GM23338 (cell line): ENCODE results near the gene PDZK1IP1.

Experiments used
- CREB1 ChIP-seq: fragments of 250-450 bp; sonication (Bioruptor Pico); IDR thresholded peaks from 2 replicates; pipeline ENCODE4 v1.5.0; 2020; ENCODE audit warnings: low read depth, mild to moderate bottlenecking, moderate library complexity
- CTCF ChIP-seq, 2 experiments: fragments of 200-600 bp in 1 of 2; sonication (generic) in 1 of 2; conservative IDR thresholded peaks; 2 replicates each; pipeline versions ENCODE4 v1.5.1 to v1.6.1; 2016 to 2017; ENCODE audit warnings: antibody characterized with exemption in 2 of 2, low read depth in 2 of 2, mild to moderate bottlenecking in 2 of 2, moderate library complexity in 1 of 2
- ETS1 ChIP-seq: IDR thresholded peaks from 2 replicates; pipeline ENCODE4 v1.6.1; 2016; ENCODE audit warnings: antibody characterized with exemption
- EZH2 ChIP-seq: fragments of 200-600 bp; sonication (generic); IDR thresholded peaks from one replicate; pipeline ENCODE4 v1.8.0; 2017; ENCODE audit warnings: antibody characterized with exemption, mild to moderate bottlenecking, low read depth; ENCODE audit not compliant: unreplicated experiment
- EZH2phosphoT487 ChIP-seq: fragments of 200-600 bp; sonication (generic); IDR thresholded peaks from one replicate; pipeline ENCODE4 v1.8.1; 2018; ENCODE audit warnings: antibody characterized with exemption; ENCODE audit not compliant: unreplicated experiment
- JUNB ChIP-seq: IDR thresholded peaks from one replicate; pipeline ENCODE4 v1.6.1; 2016; ENCODE audit warnings: antibody characterized with exemption; ENCODE audit not compliant: unreplicated experiment
- NANOG ChIP-seq: IDR thresholded peaks from 2 replicates; pipeline ENCODE4 v1.6.1; 2016; ENCODE audit warnings: antibody characterized with exemption, borderline replicate concordance
- POLR2AphosphoS5 ChIP-seq: IDR thresholded peaks from 2 replicates; pipeline ENCODE4 v1.6.1; 2016; ENCODE audit warnings: antibody characterized with exemption, low read depth
- REST ChIP-seq: IDR thresholded peaks from one replicate; pipeline ENCODE4 v1.6.1; 2018; ENCODE audit warnings: antibody characterized with exemption; ENCODE audit not compliant: unreplicated experiment
- STAT1 ChIP-seq: IDR thresholded peaks from one replicate; pipeline ENCODE4 v1.6.1; 2016; ENCODE audit warnings: antibody characterized with exemption; ENCODE audit not compliant: unreplicated experiment
- ZNF114 ChIP-seq: fragments of 250-450 bp; sonication (Bioruptor Pico); IDR thresholded peaks from 2 replicates; pipeline ENCODE4 v1.5.0; 2020; ENCODE audit warnings: mild to moderate bottlenecking, moderate library complexity
- ZNF331 ChIP-seq: fragments of 250-450 bp; sonication (Bioruptor Pico); IDR thresholded peaks from 2 replicates; pipeline ENCODE4 v1.5.0; 2020; ENCODE audit warnings: low read depth, mild to moderate bottlenecking, moderate library complexity
- ZNF462 ChIP-seq: fragments of 250-450 bp; sonication (Bioruptor Pico); IDR thresholded peaks from 2 replicates; pipeline ENCODE4 v1.5.0; 2020; ENCODE audit warnings: mild to moderate bottlenecking, moderate library complexity

GRCh38 chr1:47209725-47210325 is 20.0 kb upstream of the PDZK1IP1 start:
- TF ChIP-seq REST = no peak
- TF ChIP-seq EZH2 = no peak
- no peak for TF ChIP-seq POLR2AphosphoS5
- no peak for TF ChIP-seq CTCF (conservative IDR thresholded peaks at IDR 0.05; ENCODE audit: low read depth in 2 of 2)
- TF ChIP-seq CREB1 (CRISPR knock-in tag) = no peak
- TF ChIP-seq JUNB = no peak
- TF ChIP-seq EZH2phosphoT487 = no peak
- TF ChIP-seq ETS1 = no peak
- TF ChIP-seq STAT1 = no peak
- TF ChIP-seq NANOG = no peak
- TF ChIP-seq ZNF114 (CRISPR knock-in tag) = no peak
- TF ChIP-seq ZNF331 = no peak
- no peak for TF ChIP-seq ZNF462 (CRISPR knock-in tag)
